Right lobe of liver (tissue), 4 donors: ENCODE measurements around the gene SRPRB.

Experiments
- CTCF ChIP-seq, 4 donors: fragments of 200-600 bp in 3 of 4; fragments of 450-650 bp in 1 of 4; IDR thresholded peaks; one replicate each; pipeline versions ENCODE4 v1.5.1 to v1.8.0; 2016 to 2022; ENCODE audit warnings: antibody characterized with exemption in 4 of 4, mild to moderate bottlenecking in 2 of 4
- POLR2A ChIP-seq: fragments of 450-650 bp; IDR thresholded peaks from one replicate; pipeline ENCODE4 v1.6.1; 2017; ENCODE audit warnings: antibody characterized with exemption, mild to moderate bottlenecking
- donor health status: DM: no; HTN: no; CAD: no.
- donor health status: DM: no; HTN: no; CAD: no.
- donor health status: DM: no; HTN: yes; CAD: no.

GRCh38 chr3:133863911-133864310, 58.3 kb downstream of the SRPRB start:
- TF ChIP-seq CTCF (IDR thresholded peaks at IDR 0.05) (no peak), POLR2A (no peak)
